SK-N-SH (cell line): ENCODE data around the gene NLN. TPM values are rescaled to one million over a fixed set of nuclear protein-coding genes. Genes with fewer than 3 reads are reported as not detected.

Experiments used
- CTCF ChIA-PET: fragments of 300-600, 350-600 bp; formaldehyde crosslinking; extraction: SDS; loops from one replicate; lab custom pipeline; 2021; lab: Yijun Ruan, JAX
- POLR2A ChIA-PET: fragments of 350-600 bp; sonication (Branson Sonifier 250); formaldehyde crosslinking; extraction: SDS; loops from one replicate; lab custom pipeline; 2020; ENCODE audit warnings: antibody characterized with exemption, inconsistent platforms; lab: Yijun Ruan, JAX
- DNase-seq: peaks from one replicate; pipeline ENCODE4 v3.0.0; 2012
- H2AFZ ChIP-seq: fragments of 200-600 bp; sonication (generic); 2 replicates; pipeline ENCODE4 v1.8.1; 2016; ENCODE audit warnings: antibody characterized with exemption, mild to moderate bottlenecking, low read depth
- H3F3A ChIP-seq: fragments of 200-600 bp; sonication (generic); replicated peaks from 2 replicates; pipeline ENCODE3; 2016; ENCODE audit warnings: antibody characterized with exemption, mild to moderate bottlenecking; ENCODE audit not compliant: insufficient read depth
- H3K27ac ChIP-seq, 2 experiments: fragments of 200-500 bp in 1 of 2; fragments of 200-600 bp in 1 of 2; sonication (Bioruptor generic) in 1 of 2; sonication (generic), shearing (Covaris generic) in 1 of 2; 2 replicates each; pipeline versions ENCODE4 v1.5.1 to v1.6.1; 2014 to 2016; ENCODE audit warnings: low read depth in 2 of 2, inconsistent platforms in 1 of 2, low read length in 1 of 2, mild to moderate bottlenecking in 1 of 2, mixed read lengths in 1 of 2
- H3K27me3 ChIP-seq: fragments of 200-600 bp; sonication (generic), shearing (Covaris generic); 2 replicates; pipeline ENCODE4 v1.6.1; 2016; ENCODE audit warnings: mixed run types; ENCODE audit not compliant: insufficient read depth
- H3K36me3 ChIP-seq, 2 experiments: fragments of 200-500 bp in 1 of 2; fragments of 200-600 bp in 1 of 2; sonication (Bioruptor generic) in 1 of 2; sonication (generic) in 1 of 2; replicated peaks in 1 of 2; 2 replicates each; pipeline versions ENCODE3 to v1.5.1; 2014 to 2016; ENCODE audit warnings: low read length in 1 of 2, mild to moderate bottlenecking in 1 of 2; ENCODE audit not compliant: insufficient read depth in 2 of 2, control insufficient read depth in 1 of 2
- H3K4me1 ChIP-seq, 2 experiments: fragments of 200-500 bp in 1 of 2; fragments of 200-600 bp in 1 of 2; sonication (Bioruptor generic) in 1 of 2; sonication (generic), shearing (Covaris generic) in 1 of 2; 2 replicates each; pipeline versions ENCODE4 v1.5.1 to v1.6.1; 2014 to 2016; ENCODE audit warnings: low read depth in 1 of 2, low read length in 1 of 2, mixed run types in 1 of 2; ENCODE audit not compliant: insufficient read depth in 2 of 2, control insufficient read depth in 1 of 2
- H3K4me2 ChIP-seq: fragments of 200-600 bp; sonication (generic), shearing (Covaris generic); 2 replicates; pipeline ENCODE4 v1.6.1; 2017; ENCODE audit warnings: mixed run types
- H3K4me3 ChIP-seq, 2 experiments: fragments of 200-500 bp in 1 of 2; fragments of 200-600 bp in 1 of 2; sonication (Bioruptor generic) in 1 of 2; sonication (generic), shearing (Covaris generic) in 1 of 2; 2 replicates each; pipeline versions ENCODE4 v1.5.1 to v1.8.1; 2014 to 2016; ENCODE audit warnings: low read depth in 2 of 2, inconsistent platforms in 1 of 2, low read length in 1 of 2, mild to moderate bottlenecking in 1 of 2, mixed read lengths in 1 of 2, moderate library complexity in 1 of 2
- H3K79me2 ChIP-seq: fragments of 200-600 bp; sonication (generic); 2 replicates; pipeline ENCODE4 v1.8.1; 2017; ENCODE audit warnings: mild to moderate bottlenecking; ENCODE audit not compliant: insufficient read depth
- H3K9ac ChIP-seq: fragments of 200-600 bp; sonication (generic); 2 replicates; pipeline ENCODE4 v1.6.1; 2017; ENCODE audit warnings: mixed run types
- H3K9me2 ChIP-seq: fragments of 200-600 bp; sonication (generic); 2 replicates; pipeline ENCODE4 v1.6.1; 2017; ENCODE audit warnings: mixed run types
- H3K9me3 ChIP-seq: fragments of 200-600 bp; sonication (generic); 2 replicates; pipeline ENCODE4 v1.6.1; 2017; ENCODE audit warnings: mixed run types, mild to moderate bottlenecking, moderate library complexity
- H4K20me1 ChIP-seq: fragments of 200-600 bp; sonication (generic); 2 replicates; pipeline ENCODE4 v1.6.1; 2017; ENCODE audit warnings: mild to moderate bottlenecking, mixed run types; ENCODE audit not compliant: insufficient read depth
- EZH2phosphoT487 ChIP-seq: fragments of 200-600 bp; sonication (generic); IDR thresholded peaks from 2 replicates; pipeline ENCODE4 v1.6.1; 2017; ENCODE audit warnings: low read depth, mixed run types, mild to moderate bottlenecking, antibody characterized with exemption, moderate library complexity, borderline replicate concordance
- FOSL2 ChIP-seq: IDR thresholded peaks from 2 replicates; pipeline ENCODE4 v1.4.0; 2012; ENCODE audit warnings: low read depth, mild to moderate bottlenecking, moderate library complexity, borderline replicate concordance
- FOXM1 ChIP-seq: IDR thresholded peaks from 2 replicates; pipeline ENCODE4 v1.4.0; 2012; ENCODE audit warnings: low read depth, mild to moderate bottlenecking
- GATA2 ChIP-seq: sonication (generic); formaldehyde crosslinking; IDR thresholded peaks from 2 replicates; pipeline ENCODE4 v1.5.0; 2020; ENCODE audit warnings: mild to moderate bottlenecking, missing genetic modification reagents
- JUND ChIP-seq: IDR thresholded peaks from 2 replicates; pipeline ENCODE4 v1.4.0; 2012
- MXI1 ChIP-seq: IDR thresholded peaks from 2 replicates; pipeline ENCODE4 v1.6.1; 2012; ENCODE audit warnings: mild to moderate bottlenecking, low read depth, low read length, improper control_type of control experiment
- NRF1 ChIP-seq: IDR thresholded peaks from 2 replicates; pipeline ENCODE4 v1.6.1; 2012; ENCODE audit warnings: low read depth, mild to moderate bottlenecking, low read length
- RFX5 ChIP-seq: IDR thresholded peaks from 2 replicates; pipeline ENCODE4 v1.6.1; 2012; ENCODE audit warnings: mild to moderate bottlenecking, improper control_type of control experiment, low read length
- TCF12 ChIP-seq: IDR thresholded peaks from 2 replicates; pipeline ENCODE4 v1.4.0; 2012
- YY1 ChIP-seq: IDR thresholded peaks from 2 replicates; pipeline ENCODE4 v1.4.0; 2012; ENCODE audit warnings: low read depth, mild to moderate bottlenecking
- WGBS: methylation state at CpG from one replicate; pipeline ENCODE4 v1.1.6; 2017; ENCODE audit warnings: low lambda C conversion rate; 5-methylcytosine and 5-hydroxymethylcytosine counted together
- polyA plus RNA-seq, 3 experiments: library from polyadenylated mRNA; depleted of rRNA; stranded (reverse); fragments of >200 nt; gene quantifications; 2 replicates each; pipeline ENCODE4 v1.2.3, GENCODE V29; 2012
- TF ChIP-seq, protein P1 (sequence below): fragments of 150-350 bp; IDR thresholded peaks from 2 replicates; pipeline ENCODE4 v1.6.1; 2017; ENCODE audit warnings: antibody characterized with exemption, low read length, low read depth, borderline replicate concordance
- TF ChIP-seq, protein P2 (sequence below): IDR thresholded peaks from 2 replicates; pipeline ENCODE4; 2012

The NLN gene
- polyA plus RNA-seq, 1 of the 3 experiments (the other 2 are of a cell fraction), result 17.1 TPM

DNA sequence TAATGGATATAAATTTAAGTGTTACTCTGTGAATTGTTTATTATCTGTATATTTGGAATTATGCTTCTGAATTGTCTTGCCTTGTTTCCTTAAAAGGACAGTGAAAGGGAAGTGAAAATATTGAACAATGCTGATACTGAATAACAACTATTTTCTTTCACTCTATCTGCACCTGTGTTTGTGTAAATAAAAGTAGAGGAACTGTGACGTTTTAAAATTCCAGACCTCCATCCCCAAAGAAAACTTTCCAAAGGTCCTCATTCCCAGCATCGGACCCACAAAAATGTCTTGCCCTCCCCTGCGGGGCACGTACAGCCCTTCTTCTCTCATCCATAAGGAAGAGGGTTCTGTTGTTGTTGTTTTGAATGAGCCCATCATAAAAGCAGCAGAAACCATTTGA, 100.0 kb downstream of the NLN start:
- H3K4me2 ChIP-seq, result no peak overlapping the region
- no peak for DNase-seq
- H3K27ac ChIP-seq, result no peak overlapping the region
- H3K36me3 ChIP-seq, result peaks cover 4 to 11% of the 10 kb centered on the region in 2 experiments
- H3F3A ChIP-seq, result peaks cover 9% of the 10 kb centered on the region
- TF ChIP-seq, protein P1, sequence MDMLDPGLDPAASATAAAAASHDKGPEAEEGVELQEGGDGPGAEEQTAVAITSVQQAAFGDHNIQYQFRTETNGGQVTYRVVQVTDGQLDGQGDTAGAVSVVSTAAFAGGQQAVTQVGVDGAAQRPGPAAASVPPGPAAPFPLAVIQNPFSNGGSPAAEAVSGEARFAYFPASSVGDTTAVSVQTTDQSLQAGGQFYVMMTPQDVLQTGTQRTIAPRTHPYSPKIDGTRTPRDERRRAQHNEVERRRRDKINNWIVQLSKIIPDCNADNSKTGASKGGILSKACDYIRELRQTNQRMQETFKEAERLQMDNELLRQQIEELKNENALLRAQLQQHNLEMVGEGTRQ, result no peak
- H3K27me3 ChIP-seq, result no peaks in the 10 kb centered on the region
- POLR2A ChIA-PET, result no interaction called here
- H3K9me3 ChIP-seq, result no peaks in the 10 kb centered on the region
- H3K9ac ChIP-seq, result no peak overlapping the region
- H4K20me1 ChIP-seq, result no peaks in the 10 kb centered on the region
- CTCF ChIA-PET, result no interaction called here
- H3K4me1 ChIP-seq, result peaks cover 5 to 17% of the 10 kb centered on the region in 2 experiments
- 94% methylated on average over 4 of the region's 4 CpGs for WGBS
- H2AFZ ChIP-seq, result no peak overlapping the region
- H3K9me2 ChIP-seq, result no peaks in the 10 kb centered on the region
- no peaks in the 10 kb centered on the region for H3K79me2 ChIP-seq
- no peak overlapping the region for H3K4me3 ChIP-seq

DNA sequence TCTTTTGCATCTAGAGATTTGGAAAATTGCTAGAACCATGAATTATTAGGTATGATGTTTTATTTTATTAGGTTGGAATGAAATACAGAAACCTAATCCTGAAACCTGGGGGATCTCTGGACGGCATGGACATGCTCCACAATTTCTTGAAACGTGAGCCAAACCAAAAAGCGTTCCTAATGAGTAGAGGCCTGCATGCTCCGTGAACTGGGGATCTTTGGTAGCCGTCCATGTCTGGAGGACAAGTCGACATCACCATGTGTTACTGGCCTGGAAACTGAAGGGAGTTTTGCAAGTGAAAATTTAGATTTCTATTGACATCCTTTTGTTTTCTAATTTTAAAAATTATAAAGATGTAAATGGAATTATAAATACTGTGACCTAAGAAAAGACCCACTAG, 100.7 kb downstream of the NLN start:
- Histone ChIP-seq H3K4me1 (peaks cover 7 to 19% of the 10 kb centered on the region in 2 experiments), H3K9me3 (no peaks in the 10 kb centered on the region), H3K36me3 (peaks cover 2 to 5% of the 10 kb centered on the region in 2 experiments), H3K4me2 (no peak overlapping the region), H3K4me3 (no peak overlapping the region), H3K9ac (no peak overlapping the region), H3K27me3 (no peaks in the 10 kb centered on the region), H3F3A (peaks cover 14% of the 10 kb centered on the region), H4K20me1 (no peaks in the 10 kb centered on the region), H2AFZ (no peak overlapping the region), H3K79me2 (no peaks in the 10 kb centered on the region)
- ChIA-PET CTCF (no interaction called here), POLR2A (no interaction called here)
- WGBS, result 71% methylated on average over 6 of the region's 6 CpGs
- no peak for DNase-seq
- TF ChIP-seq YY1 (no peak), FOXM1 (no peak), EZH2phosphoT487 (no peak), JUND (no peak), FOSL2 (no peak), RFX5 (no peak), NRF1 (no peak), TCF12 (no peak), GATA2 (no peak), MXI1 (no peak)
- TF ChIP-seq, protein P1, result no peak
- TF ChIP-seq, protein P2, sequence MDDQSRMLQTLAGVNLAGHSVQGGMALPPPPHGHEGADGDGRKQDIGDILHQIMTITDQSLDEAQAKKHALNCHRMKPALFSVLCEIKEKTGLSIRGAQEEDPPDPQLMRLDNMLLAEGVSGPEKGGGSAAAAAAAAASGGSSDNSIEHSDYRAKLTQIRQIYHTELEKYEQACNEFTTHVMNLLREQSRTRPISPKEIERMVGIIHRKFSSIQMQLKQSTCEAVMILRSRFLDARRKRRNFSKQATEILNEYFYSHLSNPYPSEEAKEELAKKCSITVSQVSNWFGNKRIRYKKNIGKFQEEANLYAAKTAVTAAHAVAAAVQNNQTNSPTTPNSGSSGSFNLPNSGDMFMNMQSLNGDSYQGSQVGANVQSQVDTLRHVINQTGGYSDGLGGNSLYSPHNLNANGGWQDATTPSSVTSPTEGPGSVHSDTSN, result no peak
- TF ChIP-seq, all 33 proteins: peak for 0
- Histone ChIP-seq H3K9me2 (no peaks in the 10 kb centered on the region), H3K27ac (peak overlapping the region in 1 of 2 experiments; percentile 29; a peak in 2 of 4 replicates)
